Lower leg skin (tissue), 4 donors: ENCODE results near the gene IPO13. TPM values are rescaled to one million over a fixed set of nuclear protein-coding genes. Genes with fewer than 3 reads are reported as not detected.

Experiments
- DNase-seq, 2 donors: peaks; one replicate each; pipeline ENCODE4 v3.0.0-alpha.2; 2019; ENCODE audit warnings: low spot score in 2 of 2
- H3K4me3 ChIP-seq: fragments of 200-600 bp; sonication (generic); 2 replicates; pipeline ENCODE4 v1.5.1; 2017; ENCODE audit warnings: mild to moderate bottlenecking, low read depth; ENCODE audit not compliant: poor library complexity, severe bottlenecking
- POLR2A ChIP-seq, 2 donors: fragments of 450-650 bp; IDR thresholded peaks; one replicate each; pipeline ENCODE4 v1.6.1; 2016 to 2017; ENCODE audit warnings: antibody characterized with exemption in 2 of 2, mild to moderate bottlenecking in 1 of 2, moderate library complexity in 1 of 2
- WGBS, 2 donors: methylation state at CpG; one replicate each; pipeline ENCODE4 v1.1.5; 2018; 5-methylcytosine and 5-hydroxymethylcytosine counted together
- intact Hi-C: fragments of 100-400 bp; cut with DNase I; formaldehyde crosslinking; loops from one replicate; pipeline ENCODE4 v1.15.0; 2023; ENCODE audit warnings: low total_unique reads
- total RNA-seq, 4 donors: library from RNA; depleted of rRNA; stranded (reverse); fragments of >200 nt; gene quantifications; one replicate each; pipeline ENCODE4 v1.1.0, GENCODE V29; 2016
- TF ChIP-seq, protein P1 (sequence below), 3 donors: fragments of 450-650 bp; IDR thresholded peaks; one replicate each; pipeline ENCODE4 v1.5.1; 2016; ENCODE audit warnings: antibody characterized with exemption in 3 of 3, mild to moderate bottlenecking in 3 of 3, moderate library complexity in 2 of 3

The IPO13 gene
- total RNA-seq, 4 donors from 2014 or later: 14.6 to 24.1 (median 18.2) TPM

DNA sequence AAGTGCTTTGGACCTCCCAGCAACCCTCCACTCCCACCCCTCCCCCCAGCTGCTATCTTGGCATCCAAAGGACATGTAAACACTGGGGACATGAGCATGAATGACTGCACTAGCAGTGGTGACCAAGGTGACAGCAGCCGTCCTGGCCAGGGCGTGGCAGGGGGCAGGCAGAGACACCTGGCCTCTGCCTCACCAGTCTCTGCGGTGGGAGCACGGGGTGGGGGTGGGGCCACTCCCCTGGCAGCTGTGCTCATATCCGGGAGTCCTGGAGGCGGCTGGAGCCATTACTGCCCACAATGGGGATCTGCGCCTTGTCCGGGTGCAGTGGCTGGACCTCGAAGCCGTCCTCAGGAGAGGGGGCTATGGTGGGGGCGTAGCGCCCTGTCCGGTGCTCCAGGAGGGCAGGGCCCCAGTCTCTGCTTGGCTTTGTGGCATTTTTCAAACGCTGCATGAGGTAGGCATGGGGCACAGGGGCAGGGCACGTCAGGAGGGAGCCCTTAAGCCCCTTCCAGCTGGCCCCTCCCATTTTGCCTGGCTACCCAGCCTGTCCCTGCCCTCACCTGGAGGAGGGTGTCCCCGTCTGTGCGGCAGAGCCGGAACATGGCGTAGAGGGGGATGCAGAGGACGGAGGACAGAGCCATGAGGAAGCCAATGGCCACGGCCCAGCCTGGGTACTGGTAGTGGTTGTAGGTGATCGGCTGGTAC, 50.7 kb downstream of the IPO13 start:
- 89 to 95% methylated on average over 11 to 12 of the region's 22 CpGs for WGBS, 2 donors
- intact Hi-C loops: no loop called here
- no peak overlapping the region for H3K4me3 ChIP-seq
- DNase-seq: no peak
- TF ChIP-seq, protein P1, sequence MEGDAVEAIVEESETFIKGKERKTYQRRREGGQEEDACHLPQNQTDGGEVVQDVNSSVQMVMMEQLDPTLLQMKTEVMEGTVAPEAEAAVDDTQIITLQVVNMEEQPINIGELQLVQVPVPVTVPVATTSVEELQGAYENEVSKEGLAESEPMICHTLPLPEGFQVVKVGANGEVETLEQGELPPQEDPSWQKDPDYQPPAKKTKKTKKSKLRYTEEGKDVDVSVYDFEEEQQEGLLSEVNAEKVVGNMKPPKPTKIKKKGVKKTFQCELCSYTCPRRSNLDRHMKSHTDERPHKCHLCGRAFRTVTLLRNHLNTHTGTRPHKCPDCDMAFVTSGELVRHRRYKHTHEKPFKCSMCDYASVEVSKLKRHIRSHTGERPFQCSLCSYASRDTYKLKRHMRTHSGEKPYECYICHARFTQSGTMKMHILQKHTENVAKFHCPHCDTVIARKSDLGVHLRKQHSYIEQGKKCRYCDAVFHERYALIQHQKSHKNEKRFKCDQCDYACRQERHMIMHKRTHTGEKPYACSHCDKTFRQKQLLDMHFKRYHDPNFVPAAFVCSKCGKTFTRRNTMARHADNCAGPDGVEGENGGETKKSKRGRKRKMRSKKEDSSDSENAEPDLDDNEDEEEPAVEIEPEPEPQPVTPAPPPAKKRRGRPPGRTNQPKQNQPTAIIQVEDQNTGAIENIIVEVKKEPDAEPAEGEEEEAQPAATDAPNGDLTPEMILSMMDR (IDR thresholded peaks at IDR 0.05): no peak
- no peak for TF ChIP-seq POLR2A (IDR thresholded peaks at IDR 0.05)

DNA sequence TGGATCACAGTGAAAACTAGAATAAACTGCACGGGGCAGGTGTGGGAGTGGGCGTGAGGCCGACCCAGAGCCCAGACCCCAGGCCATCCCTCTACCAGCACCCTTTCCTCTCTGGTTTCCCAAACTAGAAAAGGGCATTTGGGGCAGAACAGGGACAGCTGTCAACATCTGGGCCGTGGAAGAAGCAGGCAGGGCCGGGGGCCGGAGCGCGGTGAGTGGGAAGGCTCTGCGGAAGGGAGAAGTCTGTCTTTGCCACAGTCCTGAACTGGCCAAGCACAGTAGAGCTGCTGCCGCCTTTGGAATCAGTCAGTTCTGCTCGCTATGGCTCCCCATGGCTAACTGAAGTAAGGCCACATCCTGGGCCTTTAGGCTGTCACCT, 51.2 kb downstream of the IPO13 start:
- no peak for DNase-seq
- WGBS, 2 donors: 87 to 88% methylated on average over 11 of the region's 11 CpGs
- no peak for TF ChIP-seq POLR2A (IDR thresholded peaks at IDR 0.05)
- TF ChIP-seq, protein P1 (IDR thresholded peaks at IDR 0.05): no peak
- intact Hi-C loops: no loop called here
- H3K4me3 ChIP-seq: no peak overlapping the region

DNA sequence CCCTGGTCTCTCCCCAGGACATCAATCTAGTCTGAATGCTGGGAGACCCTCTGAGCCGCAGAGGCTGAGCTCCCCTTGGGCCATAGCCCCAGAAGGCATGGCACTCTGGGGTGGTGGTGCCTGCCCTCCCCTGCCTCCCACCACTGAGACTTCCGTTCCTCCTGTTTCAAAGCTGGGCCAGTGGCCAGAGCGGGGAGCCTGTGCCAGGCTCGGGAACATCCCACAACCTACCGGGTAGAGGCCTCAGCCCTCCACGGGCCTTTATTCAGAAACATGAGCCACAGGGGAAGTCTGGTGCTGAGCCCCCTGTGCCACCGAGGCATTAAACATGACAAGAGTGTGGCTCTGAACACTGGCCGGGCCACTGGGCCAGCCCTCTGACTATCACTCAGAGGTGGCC, 52.7 kb downstream of the IPO13 start:
- no peak overlapping the region for H3K4me3 ChIP-seq
- 76% methylated on average over 8 of the region's 8 CpGs for WGBS, 2 donors
- no peak for TF ChIP-seq POLR2A (IDR thresholded peaks at IDR 0.05)
- TF ChIP-seq, protein P1 (IDR thresholded peaks at IDR 0.05): no peak
- intact Hi-C loops: no loop called here
- DNase-seq: no peak

DNA sequence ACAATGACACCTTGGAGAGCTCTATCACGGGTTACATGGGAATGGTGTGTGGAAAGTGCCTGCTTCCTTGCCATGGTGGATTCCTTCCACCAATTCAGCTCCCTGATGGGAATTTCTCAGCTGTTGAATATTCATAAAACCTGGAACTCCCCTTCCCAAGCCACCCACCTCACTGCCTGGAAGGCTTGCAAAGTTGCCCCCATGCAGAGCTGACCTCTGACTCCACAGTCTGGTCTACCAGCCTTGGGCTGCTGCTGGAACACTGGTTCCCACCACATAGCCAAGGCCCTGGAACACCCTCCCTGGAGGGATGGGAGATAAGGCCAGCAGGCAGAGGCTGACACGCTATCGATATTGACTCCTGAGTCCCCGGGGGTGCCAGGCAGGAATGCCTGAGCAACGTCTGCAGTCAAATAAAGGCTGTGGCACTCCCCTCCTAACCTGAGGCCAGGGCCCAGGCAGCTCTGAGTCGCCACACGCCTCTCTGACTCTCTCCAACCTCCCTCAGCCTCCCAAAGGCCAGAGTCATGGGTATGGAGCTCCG, 53.4 kb downstream of the IPO13 start:
- TF ChIP-seq POLR2A (IDR thresholded peaks at IDR 0.05): no peak
- TF ChIP-seq, protein P1 (IDR thresholded peaks at IDR 0.05): no peak
- no peak overlapping the region for H3K4me3 ChIP-seq
- WGBS, 2 donors: 75 to 83% methylated on average over 8 of the region's 8 CpGs
- DNase-seq: no peak
- intact Hi-C loops: no loop called here

DNA sequence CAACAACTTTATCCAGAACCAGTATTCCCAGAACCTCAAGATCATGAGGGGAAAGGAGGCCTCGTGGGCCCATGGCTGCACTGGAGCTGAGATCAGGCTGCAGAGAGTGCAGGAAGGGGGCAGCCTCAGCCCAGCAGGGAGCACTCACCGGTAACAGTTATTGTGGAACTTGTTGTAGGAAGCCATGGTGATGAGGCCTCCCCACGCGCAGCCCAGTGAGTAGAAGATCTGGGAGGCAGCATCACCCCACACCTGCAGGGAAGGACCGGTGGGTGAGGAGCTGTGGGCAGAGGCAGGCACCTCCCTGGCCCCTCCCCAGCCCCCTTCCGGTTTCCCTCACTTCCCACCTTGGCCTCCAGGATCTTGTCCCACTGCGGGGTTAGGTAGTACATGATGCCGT, 55.4 kb downstream of the IPO13 start:
- intact Hi-C loops: no loop called here
- TF ChIP-seq, protein P1 (IDR thresholded peaks at IDR 0.05): no peak
- TF ChIP-seq POLR2A (IDR thresholded peaks at IDR 0.05): no peak
- no peak for DNase-seq
- WGBS, 2 donors: 90 to 93% methylated on average over 5 to 8 of the region's 8 CpGs
- no peak overlapping the region for H3K4me3 ChIP-seq
